HL-60 (cell line): ENCODE data around the gene HASPIN.

Source experiments
- POLR2AphosphoS5 ChIP-seq: IDR thresholded peaks from 2 replicates; pipeline ENCODE4 v1.6.1; 2012; ENCODE audit warnings: low read depth
- TF ChIP-seq, protein P1 (sequence below): IDR thresholded peaks from one replicate; pipeline ENCODE4 v1.5.1; 2011; ENCODE audit warnings: low read length, control low read depth, inconsistent platforms; ENCODE audit not compliant: insufficient read depth
- TF ChIP-seq, protein P2 (sequence below): IDR thresholded peaks from 2 replicates; pipeline ENCODE4 v1.6.1; 2012; ENCODE audit warnings: low read depth; ENCODE audit not compliant: insufficient replicate concordance

DNA sequence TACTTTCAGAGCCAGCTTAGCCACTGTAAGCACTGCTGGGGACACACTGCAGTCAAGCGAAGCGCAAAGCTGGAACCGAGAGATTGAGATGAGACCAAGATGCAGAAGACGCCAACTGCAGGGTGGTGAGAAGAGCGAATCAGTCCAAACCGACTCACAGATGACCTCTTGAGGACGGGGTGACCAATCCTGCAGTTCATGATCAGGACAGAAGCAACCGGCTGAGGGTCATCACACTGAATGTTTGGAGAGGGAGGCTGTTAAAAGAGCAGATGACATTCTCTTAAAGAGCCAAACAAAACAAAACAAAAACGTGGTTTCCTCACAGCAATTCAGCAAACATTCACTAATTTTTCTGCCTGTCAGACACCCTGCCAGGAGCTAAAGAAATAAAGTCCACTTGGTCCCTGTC is 8.5 kb downstream of the HASPIN start:
- TF ChIP-seq POLR2AphosphoS5: no peak
- TF ChIP-seq, protein P1, sequence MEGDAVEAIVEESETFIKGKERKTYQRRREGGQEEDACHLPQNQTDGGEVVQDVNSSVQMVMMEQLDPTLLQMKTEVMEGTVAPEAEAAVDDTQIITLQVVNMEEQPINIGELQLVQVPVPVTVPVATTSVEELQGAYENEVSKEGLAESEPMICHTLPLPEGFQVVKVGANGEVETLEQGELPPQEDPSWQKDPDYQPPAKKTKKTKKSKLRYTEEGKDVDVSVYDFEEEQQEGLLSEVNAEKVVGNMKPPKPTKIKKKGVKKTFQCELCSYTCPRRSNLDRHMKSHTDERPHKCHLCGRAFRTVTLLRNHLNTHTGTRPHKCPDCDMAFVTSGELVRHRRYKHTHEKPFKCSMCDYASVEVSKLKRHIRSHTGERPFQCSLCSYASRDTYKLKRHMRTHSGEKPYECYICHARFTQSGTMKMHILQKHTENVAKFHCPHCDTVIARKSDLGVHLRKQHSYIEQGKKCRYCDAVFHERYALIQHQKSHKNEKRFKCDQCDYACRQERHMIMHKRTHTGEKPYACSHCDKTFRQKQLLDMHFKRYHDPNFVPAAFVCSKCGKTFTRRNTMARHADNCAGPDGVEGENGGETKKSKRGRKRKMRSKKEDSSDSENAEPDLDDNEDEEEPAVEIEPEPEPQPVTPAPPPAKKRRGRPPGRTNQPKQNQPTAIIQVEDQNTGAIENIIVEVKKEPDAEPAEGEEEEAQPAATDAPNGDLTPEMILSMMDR: no peak
- TF ChIP-seq, protein P2, sequence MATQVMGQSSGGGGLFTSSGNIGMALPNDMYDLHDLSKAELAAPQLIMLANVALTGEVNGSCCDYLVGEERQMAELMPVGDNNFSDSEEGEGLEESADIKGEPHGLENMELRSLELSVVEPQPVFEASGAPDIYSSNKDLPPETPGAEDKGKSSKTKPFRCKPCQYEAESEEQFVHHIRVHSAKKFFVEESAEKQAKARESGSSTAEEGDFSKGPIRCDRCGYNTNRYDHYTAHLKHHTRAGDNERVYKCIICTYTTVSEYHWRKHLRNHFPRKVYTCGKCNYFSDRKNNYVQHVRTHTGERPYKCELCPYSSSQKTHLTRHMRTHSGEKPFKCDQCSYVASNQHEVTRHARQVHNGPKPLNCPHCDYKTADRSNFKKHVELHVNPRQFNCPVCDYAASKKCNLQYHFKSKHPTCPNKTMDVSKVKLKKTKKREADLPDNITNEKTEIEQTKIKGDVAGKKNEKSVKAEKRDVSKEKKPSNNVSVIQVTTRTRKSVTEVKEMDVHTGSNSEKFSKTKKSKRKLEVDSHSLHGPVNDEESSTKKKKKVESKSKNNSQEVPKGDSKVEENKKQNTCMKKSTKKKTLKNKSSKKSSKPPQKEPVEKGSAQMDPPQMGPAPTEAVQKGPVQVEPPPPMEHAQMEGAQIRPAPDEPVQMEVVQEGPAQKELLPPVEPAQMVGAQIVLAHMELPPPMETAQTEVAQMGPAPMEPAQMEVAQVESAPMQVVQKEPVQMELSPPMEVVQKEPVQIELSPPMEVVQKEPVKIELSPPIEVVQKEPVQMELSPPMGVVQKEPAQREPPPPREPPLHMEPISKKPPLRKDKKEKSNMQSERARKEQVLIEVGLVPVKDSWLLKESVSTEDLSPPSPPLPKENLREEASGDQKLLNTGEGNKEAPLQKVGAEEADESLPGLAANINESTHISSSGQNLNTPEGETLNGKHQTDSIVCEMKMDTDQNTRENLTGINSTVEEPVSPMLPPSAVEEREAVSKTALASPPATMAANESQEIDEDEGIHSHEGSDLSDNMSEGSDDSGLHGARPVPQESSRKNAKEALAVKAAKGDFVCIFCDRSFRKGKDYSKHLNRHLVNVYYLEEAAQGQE: no peak
